Activated CD4-positive, alpha-beta T cell treated with anti-CD3 and anti-CD28 coated beads, Interleukin-2, amount 10 ng/mL, durations not matched to agents 7 days and 5 days (primary cell): ENCODE data around the gene STPG1. TPM values are rescaled to one million over a fixed set of nuclear protein-coding genes. Genes with fewer than 3 reads are reported as not detected.

Source experiments
- CTCF ChIA-PET: fragments of 350-600 bp; sonication (Branson Sonifier 250); formaldehyde crosslinking; loops from one replicate; lab custom pipeline; 2021; ENCODE audit warnings: antibody characterized with exemption; lab: Charles Lee
- POLR2A ChIA-PET: fragments of 350-600 bp; sonication (Branson Sonifier 250); formaldehyde crosslinking; loops from one replicate; lab custom pipeline; 2021; ENCODE audit warnings: antibody characterized with exemption; lab: Charles Lee
- DNase-seq: peaks from one replicate; pipeline ENCODE4 v3.0.0-alpha.2; 2020
- H3K27ac Mint-ChIP-seq: one replicate; pipeline ENCODE4 v1.8.0; 2021; ENCODE audit warnings: mild to moderate bottlenecking, moderate library complexity, mixed read lengths
- H3K27me3 Mint-ChIP-seq: one replicate; pipeline ENCODE4 v1.8.0; 2021; ENCODE audit warnings: mixed read lengths
- H3K36me3 Mint-ChIP-seq: one replicate; pipeline ENCODE4 v1.8.0; 2021; ENCODE audit warnings: low read depth, mixed read lengths
- H3K4me1 Mint-ChIP-seq: one replicate; pipeline ENCODE4 v1.8.0; 2021; ENCODE audit warnings: mixed read lengths
- H3K4me3 Mint-ChIP-seq: one replicate; pipeline ENCODE4 v1.8.0; 2021; ENCODE audit warnings: mild to moderate bottlenecking, moderate library complexity, mixed read lengths
- H3K9me3 Mint-ChIP-seq: one replicate; pipeline ENCODE4 v1.8.0; 2021; ENCODE audit warnings: mixed read lengths
- total RNA-seq, 2 experiments: library from RNA; stranded (reverse); gene quantifications; one replicate each; pipeline ENCODE4 v1.2.3, GENCODE V29; 2021

STPG1 gene
- total RNA-seq, 2 experiments from 2014 or later = 10.0 to 11.0 TPM

- peaks cover 17% of the 10 kb centered on the region for H3K4me1 Mint-ChIP-seq
- H3K9me3 Mint-ChIP-seq = no peaks in the 10 kb centered on the region
- ChIA-PET CTCF (no interaction called here), POLR2A (no interaction called here)
- H3K27ac Mint-ChIP-seq = no peak overlapping the region
- no peak for DNase-seq
- no peak overlapping the region for H3K4me3 Mint-ChIP-seq
- H3K36me3 Mint-ChIP-seq = no peaks in the 10 kb centered on the region
- H3K27me3 Mint-ChIP-seq = peaks cover 81% of the 10 kb centered on the region
These were observed 87.8 kb downstream of the STPG1 start for GRCh38 chr1:24325587-24326449.

GRCh38 chr1:24324903-24325302 lies 88.7 kb downstream of the STPG1 start:
- Mint-ChIP-seq H3K27me3 (peaks cover 83% of the 10 kb centered on the region), H3K4me1 (peaks cover 25% of the 10 kb centered on the region), H3K4me3 (no peak overlapping the region), H3K27ac (no peak overlapping the region), H3K36me3 (no peaks in the 10 kb centered on the region), H3K9me3 (no peaks in the 10 kb centered on the region)
- POLR2A ChIA-PET = no interaction called here
- CTCF ChIA-PET = no interaction called here
- no peak for DNase-seq

- H3K27ac Mint-ChIP-seq = no peak overlapping the region
- ChIA-PET POLR2A (no interaction called here), CTCF (interaction anchor here (1.3 to 3.7 kb wide), 2 partner anchors 14 to 25 kb away, joined by 4 to 12 read pairs; no protein-coding TSS in a partner anchor)
- H3K4me1 Mint-ChIP-seq = peaks cover 38% of the 10 kb centered on the region
- H3K27me3 Mint-ChIP-seq = peaks cover 93% of the 10 kb centered on the region
- no peaks in the 10 kb centered on the region for H3K9me3 Mint-ChIP-seq
- H3K4me3 Mint-ChIP-seq = no peak overlapping the region
- no peaks in the 10 kb centered on the region for H3K36me3 Mint-ChIP-seq
- no peak for DNase-seq
These were observed 90.3 kb downstream of the STPG1 start for GRCh38 chr1:24323281-24323680.

- no peak for DNase-seq
- Mint-ChIP-seq H3K36me3 (no peaks in the 10 kb centered on the region), H3K27ac (peak overlapping the region; percentile 28), H3K27me3 (peaks cover 93% of the 10 kb centered on the region), H3K4me1 (peaks cover 38% of the 10 kb centered on the region), H3K4me3 (peak overlapping the region; percentile 63), H3K9me3 (no peaks in the 10 kb centered on the region)
- ChIA-PET POLR2A (no interaction called here), CTCF (interaction anchor here (0.8 to 3.7 kb wide), 4 partner anchors 25 to 172 kb away, joined by 3 to 12 read pairs (median 4); no protein-coding TSS in a partner anchor)
These were observed 91.0 kb downstream of the STPG1 start for GRCh38 chr1:24322470-24323177.

- H3K27ac Mint-ChIP-seq = peak overlapping the region; percentile 28
- DNase-seq = peak; percentile 83
- peaks cover 92% of the 10 kb centered on the region for H3K27me3 Mint-ChIP-seq
- CTCF ChIA-PET = interaction anchor here (0.8 to 3.7 kb wide), 7 partner anchors 11 to 171 kb away, joined by 3 to 14 read pairs (median 5); no protein-coding TSS in a partner anchor
- POLR2A ChIA-PET = interaction anchor here (0.5 kb wide), 1 partner anchor 73 kb away, joined by 3 read pairs; no protein-coding TSS in a partner anchor
- H3K9me3 Mint-ChIP-seq = no peaks in the 10 kb centered on the region
- H3K4me3 Mint-ChIP-seq = peak overlapping the region; percentile 63
- H3K4me1 Mint-ChIP-seq = peaks cover 38% of the 10 kb centered on the region
- H3K36me3 Mint-ChIP-seq = no peaks in the 10 kb centered on the region
These were observed 91.7 kb downstream of the STPG1 start for GRCh38 chr1:24321697-24322469.

GRCh38 chr1:24321126-24321525 lies 92.5 kb downstream of the STPG1 start:
- CTCF ChIA-PET = interaction anchor here (1.0 to 3.7 kb wide), 10 partner anchors 11 to 171 kb away, joined by 3 to 14 read pairs (median 4); no protein-coding TSS in a partner anchor
- DNase-seq = no peak
- Mint-ChIP-seq H3K27me3 (peaks cover 90% of the 10 kb centered on the region), H3K4me1 (peaks cover 38% of the 10 kb centered on the region), H3K27ac (no peak overlapping the region), H3K4me3 (no peak overlapping the region), H3K36me3 (no peaks in the 10 kb centered on the region), H3K9me3 (no peaks in the 10 kb centered on the region)
- POLR2A ChIA-PET = no interaction called here

GRCh38 chr1:24319962-24320361 lies 93.6 kb downstream of the STPG1 start:
- CTCF ChIA-PET = interaction anchor here (1.0 to 3.7 kb wide), 8 partner anchors 18 to 124 kb away, joined by 3 to 14 read pairs (median 3); no protein-coding TSS in a partner anchor

GRCh38 chr1:24319312-24319863 lies 94.2 kb downstream of the STPG1 start, which contains the start of gene GRHL3:
Gene GRHL3 (plus strand): TSS chr1:24319357. CDS start chr1:24319552, 195 bp downstream.
- ChIA-PET POLR2A (no interaction called here), CTCF (interaction anchor here (1.0 to 2.6 kb wide), 2 partner anchors 18 to 72 kb away, joined by 3 to 14 read pairs; no protein-coding TSS in a partner anchor)
- peaks cover 84% of the 10 kb centered on the region for H3K27me3 Mint-ChIP-seq
- no peak within 1 kb of the TSS for H3K27ac Mint-ChIP-seq
- DNase-seq = no peak
- H3K4me1 Mint-ChIP-seq = peaks cover 38% of the 10 kb centered on the region
- no peak within 1 kb of the TSS for H3K4me3 Mint-ChIP-seq
- no peaks in the 10 kb centered on the region for H3K9me3 Mint-ChIP-seq
- no peaks in the 10 kb centered on the region for H3K36me3 Mint-ChIP-seq

More at GRCh38 chr1:24319962-24320361, 93.6 kb downstream of the STPG1 start:
- peaks cover 90% of the 10 kb centered on the region for H3K27me3 Mint-ChIP-seq
- POLR2A ChIA-PET = no interaction called here
- peaks cover 38% of the 10 kb centered on the region for H3K4me1 Mint-ChIP-seq
- H3K4me3 Mint-ChIP-seq = no peak overlapping the region
- H3K27ac Mint-ChIP-seq = no peak overlapping the region
- no peaks in the 10 kb centered on the region for H3K9me3 Mint-ChIP-seq
- no peak for DNase-seq
- H3K36me3 Mint-ChIP-seq = no peaks in the 10 kb centered on the region

GRCh38 chr1:24318615-24319311 lies 94.8 kb downstream of the STPG1 start:
- CTCF ChIA-PET = interaction anchor here (1.0 kb wide), 1 partner anchor 47 kb away, joined by 3 read pairs; no protein-coding TSS in a partner anchor
- peaks cover 79% of the 10 kb centered on the region for H3K27me3 Mint-ChIP-seq
- H3K9me3 Mint-ChIP-seq = no peaks in the 10 kb centered on the region
- POLR2A ChIA-PET = interaction anchor here (0.6 kb wide), 2 partner anchors 74 to 165 kb away, joined by 3 to 9 read pairs; no protein-coding TSS in a partner anchor
- H3K27ac Mint-ChIP-seq = no peak overlapping the region
- no peak overlapping the region for H3K4me3 Mint-ChIP-seq
- no peak for DNase-seq
- peaks cover 38% of the 10 kb centered on the region for H3K4me1 Mint-ChIP-seq
- H3K36me3 Mint-ChIP-seq = no peaks in the 10 kb centered on the region

- ChIA-PET CTCF (interaction anchor here (1.0 kb wide), 1 partner anchor 48 kb away, joined by 3 read pairs; no protein-coding TSS in a partner anchor), POLR2A (interaction anchor here (0.6 kb wide), 2 partner anchors 74 to 164 kb away, joined by 3 to 9 read pairs; no protein-coding TSS in a partner anchor)
- no peak overlapping the region for H3K27ac Mint-ChIP-seq
- no peaks in the 10 kb centered on the region for H3K9me3 Mint-ChIP-seq
- peaks cover 76% of the 10 kb centered on the region for H3K27me3 Mint-ChIP-seq
- no peaks in the 10 kb centered on the region for H3K36me3 Mint-ChIP-seq
- no peak overlapping the region for H3K4me3 Mint-ChIP-seq
- DNase-seq = no peak
- peaks cover 38% of the 10 kb centered on the region for H3K4me1 Mint-ChIP-seq
These were observed 95.5 kb downstream of the STPG1 start for GRCh38 chr1:24317956-24318614.

GRCh38 chr1:24317081-24317480 lies 96.5 kb downstream of the STPG1 start:
- POLR2A ChIA-PET = no interaction called here
- peaks cover 30% of the 10 kb centered on the region for H3K4me1 Mint-ChIP-seq
- no peak overlapping the region for H3K27ac Mint-ChIP-seq
- H3K36me3 Mint-ChIP-seq = no peaks in the 10 kb centered on the region
- peaks cover 69% of the 10 kb centered on the region for H3K27me3 Mint-ChIP-seq
- H3K9me3 Mint-ChIP-seq = no peaks in the 10 kb centered on the region
- no peak for DNase-seq
- CTCF ChIA-PET = interaction anchor here (0.9 kb wide), 1 partner anchor 118 kb away, joined by 4 read pairs; no protein-coding TSS in a partner anchor
- H3K4me3 Mint-ChIP-seq = no peak overlapping the region
